HG03175 (cell line): ENCODE results near the gene PARN.
A peak's percentile ranks its signal among the peaks of the same experiment; 100 is the strongest.

Experiments
- ATAC-seq: cut with Tn5 transposase; IDR thresholded peaks from one replicate; pipeline ENCODE4 v1.9.1; 2021; ENCODE audit warnings: mild to moderate bottlenecking, moderate library complexity; ENCODE audit not compliant: unreplicated experiment

PARN gene

GRCh38 chr16:14530046-14530445, 100.0 kb downstream of the PARN start:
- ATAC-seq: no peak

GRCh38 chr16:14529010-14529669, 100.9 kb downstream of the PARN start:
- no peak for ATAC-seq

DNA sequence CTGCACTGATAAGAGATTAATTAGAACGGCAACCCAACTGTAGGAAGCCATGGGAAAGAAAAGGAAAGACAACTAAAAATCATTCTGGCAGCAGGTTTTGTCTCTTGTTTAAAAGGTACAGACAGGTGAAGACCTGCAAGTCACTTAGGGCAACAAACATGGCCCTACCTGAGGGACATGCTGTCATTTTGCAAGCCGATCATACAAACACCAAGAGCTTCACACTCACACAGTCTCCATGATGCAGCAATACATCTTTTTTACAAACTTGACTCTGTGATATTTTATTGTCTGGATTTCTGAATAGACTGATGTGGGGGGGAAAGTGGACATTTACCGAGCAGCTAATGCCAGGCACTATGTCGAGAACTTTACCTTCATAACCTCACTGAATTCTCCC, 101.8 kb downstream of the PARN start:
- no peak for ATAC-seq

- no peak for ATAC-seq
These were observed 102.5 kb downstream of the PARN start for GRCh38 chr16:14527411-14528044.

- no peak for ATAC-seq
These were observed 104.5 kb downstream of the PARN start for GRCh38 chr16:14525596-14525995.

GRCh38 chr16:14524979-14525378, 105.1 kb downstream of the PARN start:
- ATAC-seq: no peak

GRCh38 chr16:14523632-14524031, 106.4 kb downstream of the PARN start:
- no peak for ATAC-seq

DNA sequence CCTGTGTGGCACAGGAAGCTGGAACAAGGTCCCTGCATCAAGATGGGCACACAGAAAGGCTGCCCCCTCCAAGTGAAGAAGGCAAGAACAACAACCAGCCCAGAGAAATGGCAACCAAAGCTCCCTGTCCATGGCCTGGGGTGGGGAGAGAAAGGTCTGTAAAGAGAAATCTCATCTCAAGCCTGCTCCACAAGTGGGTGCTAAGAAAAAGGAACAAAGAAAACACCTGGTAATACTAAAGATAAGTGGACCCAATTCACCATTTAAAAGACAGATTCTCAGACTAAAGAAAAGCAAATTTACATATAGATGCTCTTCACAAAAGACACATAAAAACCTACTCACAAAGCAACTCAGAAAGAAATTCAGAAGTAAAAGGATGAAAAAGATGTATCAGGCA, 107.4 kb downstream of the PARN start:
- ATAC-seq: no peak

DNA sequence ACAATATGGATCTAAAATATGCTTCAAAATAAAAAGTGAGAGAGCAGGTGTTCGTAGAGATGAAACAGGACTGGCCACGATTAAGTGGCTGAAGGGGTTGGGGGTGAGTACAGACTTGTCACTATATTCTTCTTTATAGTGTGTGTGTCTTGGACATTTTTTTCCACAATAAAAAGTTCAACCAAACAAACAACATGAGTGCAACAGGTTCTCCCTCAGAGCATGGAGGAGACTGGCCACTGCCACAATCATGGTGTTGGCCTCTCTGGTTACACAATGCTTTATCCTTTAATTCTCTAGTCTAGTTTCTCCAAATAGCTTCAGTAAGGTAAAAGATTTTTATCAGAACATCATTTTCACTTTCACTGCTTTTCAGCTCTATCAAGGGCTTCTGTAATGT, 109.3 kb downstream of the PARN start:
- ATAC-seq: no peak

DNA sequence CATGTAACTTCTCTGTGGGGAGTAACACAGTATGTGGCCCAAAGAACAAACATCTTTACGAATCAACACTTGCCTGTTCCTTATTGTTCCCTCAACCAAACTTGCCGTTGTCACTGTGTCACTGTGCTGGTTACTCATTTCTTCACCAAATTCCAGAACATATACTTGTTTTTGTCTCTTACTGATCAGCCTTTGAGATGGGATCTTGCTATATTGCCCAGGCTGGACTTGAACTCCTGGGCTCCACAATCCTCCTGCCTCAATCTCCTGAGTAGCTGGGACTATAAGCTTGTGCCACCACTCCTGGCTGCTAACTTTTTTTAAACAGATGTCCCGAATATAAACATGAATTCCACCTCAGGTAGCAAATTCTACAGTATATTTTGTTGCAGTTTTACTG, 115.1 kb downstream of the PARN start:
- no peak for ATAC-seq

GRCh38 chr16:14513389-14514107, 116.5 kb downstream of the PARN start:
- no peak for ATAC-seq

DNA sequence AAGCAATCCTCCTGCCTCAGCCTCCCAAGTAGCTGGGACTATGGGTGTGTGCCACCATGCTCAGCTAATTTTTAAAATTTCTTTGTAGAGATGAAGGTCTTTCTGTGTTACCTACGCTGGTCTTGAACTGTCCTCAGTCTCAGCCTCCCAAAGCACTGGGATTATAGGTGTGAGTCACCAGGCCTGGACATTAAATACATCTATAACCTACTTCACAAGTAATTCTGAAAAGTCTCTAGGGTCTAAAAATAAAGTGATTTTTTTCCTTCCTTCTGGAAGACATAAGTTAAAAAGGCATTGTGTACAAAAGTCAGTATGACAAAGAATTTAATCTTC, 118.3 kb downstream of the PARN start:
- no peak for ATAC-seq

DNA sequence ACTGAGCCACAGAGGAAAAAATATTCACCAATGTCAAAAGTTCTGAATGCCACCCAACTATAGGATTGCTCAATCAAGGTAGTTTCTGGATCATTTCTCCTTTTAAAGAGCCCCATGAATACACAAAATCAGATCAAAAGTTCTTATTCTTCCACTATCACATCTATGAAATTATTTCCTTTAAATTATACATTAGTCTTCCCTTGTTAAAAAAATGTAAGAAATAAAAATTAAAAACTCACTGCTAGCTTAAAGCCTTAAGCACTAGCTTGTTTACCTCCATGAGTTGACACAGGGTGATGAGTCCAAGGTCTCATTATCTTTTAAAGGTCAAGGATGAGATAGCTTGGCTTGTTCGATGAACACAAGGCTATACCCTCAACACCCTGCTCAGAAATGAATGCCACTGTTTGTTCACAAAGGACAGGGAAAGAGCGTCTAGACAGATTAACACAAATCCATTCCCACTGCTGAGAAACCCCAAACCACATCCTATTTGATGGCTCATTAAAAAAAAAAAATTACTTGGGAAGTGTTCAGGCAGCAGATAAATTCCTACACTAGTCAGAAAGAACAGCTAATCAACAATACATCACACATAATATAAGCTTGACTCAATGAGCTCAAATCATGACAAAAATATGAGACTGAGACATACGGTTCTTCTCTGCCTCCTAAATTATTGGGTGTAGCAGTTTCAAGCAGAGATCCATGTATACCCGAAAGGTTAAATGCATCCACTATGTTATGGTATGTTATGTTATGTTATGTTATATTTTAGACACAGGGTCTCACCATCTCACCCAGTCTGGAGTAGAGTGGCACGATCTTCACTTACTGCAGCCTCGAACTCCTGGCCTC, 118.9 kb downstream of the PARN start:
- no peak for ATAC-seq

GRCh38 chr16:14510581-14510938, 119.5 kb downstream of the PARN start:
- no peak for ATAC-seq

GRCh38 chr16:14509675-14510132, 120.4 kb downstream of the PARN start:
- ATAC-seq: no peak

DNA sequence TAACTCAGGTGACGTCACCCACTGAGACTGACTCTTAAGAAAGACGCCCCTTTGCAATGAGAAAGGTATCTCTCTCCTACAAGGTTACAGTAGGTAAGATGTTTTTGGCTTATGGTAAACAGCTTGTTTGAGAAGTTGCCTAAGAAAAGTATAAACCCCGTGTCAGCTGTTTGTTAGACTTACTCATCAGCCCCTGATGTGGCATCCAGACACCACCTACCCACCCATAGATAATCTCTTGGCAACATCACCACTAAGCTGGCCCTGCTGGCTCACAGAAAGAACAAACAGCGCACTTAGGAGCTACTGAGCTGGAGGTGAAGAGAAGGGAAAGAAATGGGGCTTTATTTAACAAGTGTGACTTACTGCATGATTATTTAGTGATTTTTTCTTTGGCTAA, 121.0 kb downstream of the PARN start:
- ATAC-seq: no peak

GRCh38 chr16:14505846-14506245, 124.2 kb downstream of the PARN start:
- no peak for ATAC-seq

- ATAC-seq: peak; percentile 81
These were observed 126.9 kb downstream of the PARN start for GRCh38 chr16:14502932-14503741.

GRCh38 chr16:14502256-14502875, 127.7 kb downstream of the PARN start:
- ATAC-seq: no peak
